ENCODE results near the gene SPAG4.

The SPAG4 gene

GRCh38 chr20:35611482-35611881 is 4.1 kb upstream of the SPAG4 start:
- H3K9me3 ChIP-seq (ENCODE audit: control insufficient read depth, low read length) = no peaks in the 10 kb centered on the region
- H3K9ac ChIP-seq = no peak overlapping the region
- no peak overlapping the region for H3K4me2 ChIP-seq (ENCODE audit: low read length)
- no peak for TF ChIP-seq CTCF (IDR thresholded peaks at IDR 0.05)
- H3K27ac ChIP-seq = no peak overlapping the region
- no peak overlapping the region for H2AFZ ChIP-seq
- no peaks in the 10 kb centered on the region for H3K79me2 ChIP-seq
- no peaks in the 10 kb centered on the region for H3K27me3 ChIP-seq (ENCODE audit: control insufficient read depth, insufficient read depth, low read length)
- H3K4me1 ChIP-seq = no peaks in the 10 kb centered on the region
- no peaks in the 10 kb centered on the region for H3K36me3 ChIP-seq (ENCODE audit: control insufficient read depth, insufficient read depth, low read length)
- no peak overlapping the region for H3K4me3 ChIP-seq (ENCODE audit: low read depth, low read length)

GRCh38 chr20:35616465-35617396 is 1.1 kb downstream of the SPAG4 start:
- no peak for TF ChIP-seq CTCF (IDR thresholded peaks at IDR 0.05)
- Histone ChIP-seq H3K27ac (peak overlapping the region; percentile 85), H3K79me2 (no peaks in the 10 kb centered on the region), H3K9me3 (ENCODE audit: control insufficient read depth, low read length) (no peaks in the 10 kb centered on the region), H3K4me2 (ENCODE audit: low read length) (peak overlapping the region; percentile 77), H3K4me3 (ENCODE audit: low read depth, low read length) (peak overlapping the region; percentile 57), H3K36me3 (ENCODE audit: control insufficient read depth, insufficient read depth, low read length) (no peaks in the 10 kb centered on the region), H3K4me1 (peaks cover 4% of the 10 kb centered on the region), H2AFZ (peak overlapping the region; percentile 53), H3K9ac (no peak overlapping the region), H3K27me3 (ENCODE audit: control insufficient read depth, insufficient read depth, low read length) (no peaks in the 10 kb centered on the region)

- Histone ChIP-seq H3K9me3 (ENCODE audit: control insufficient read depth, low read length) (no peaks in the 10 kb centered on the region), H2AFZ (peak overlapping the region; percentile 53), H3K4me2 (ENCODE audit: low read length) (peak overlapping the region; percentile 77), H3K4me3 (ENCODE audit: low read depth, low read length) (peak overlapping the region; percentile 57), H3K9ac (no peak overlapping the region), H3K36me3 (ENCODE audit: control insufficient read depth, insufficient read depth, low read length) (no peaks in the 10 kb centered on the region), H3K79me2 (no peaks in the 10 kb centered on the region), H3K4me1 (peaks cover 4% of the 10 kb centered on the region), H3K27me3 (ENCODE audit: control insufficient read depth, insufficient read depth, low read length) (no peaks in the 10 kb centered on the region), H3K27ac (peak overlapping the region; percentile 85)
- TF ChIP-seq CTCF (IDR thresholded peaks at IDR 0.05) = peak; percentile 4
These were observed 2.0 kb downstream of the SPAG4 start for GRCh38 chr20:35617397-35618262.

GRCh38 chr20:35618263-35619131 is 2.9 kb downstream of the SPAG4 start:
- H3K4me3 ChIP-seq (ENCODE audit: low read depth, low read length) = peak overlapping the region; percentile 39
- H3K36me3 ChIP-seq (ENCODE audit: control insufficient read depth, insufficient read depth, low read length) = no peaks in the 10 kb centered on the region
- peaks cover 4% of the 10 kb centered on the region for H3K4me1 ChIP-seq
- no peak overlapping the region for H3K9ac ChIP-seq
- TF ChIP-seq CTCF (IDR thresholded peaks at IDR 0.05) = no peak
- H3K4me2 ChIP-seq (ENCODE audit: low read length) = peak overlapping the region; percentile 77
- H3K79me2 ChIP-seq = no peaks in the 10 kb centered on the region
- no peaks in the 10 kb centered on the region for H3K27me3 ChIP-seq (ENCODE audit: control insufficient read depth, insufficient read depth, low read length)
- no peaks in the 10 kb centered on the region for H3K9me3 ChIP-seq (ENCODE audit: control insufficient read depth, low read length)
- H2AFZ ChIP-seq = peak overlapping the region; percentile 53
- H3K27ac ChIP-seq = peak overlapping the region; percentile 8
